GM21717 (cell line): ENCODE measurements around the gene DGKH.
"Not testable (repeated sequence)": the region's sequence is repeated elsewhere in the genome, so short reads cannot be mapped to it uniquely, and the experiment has no call there.

Source experiments
- ATAC-seq: cut with Tn5 transposase; IDR thresholded peaks from one replicate; pipeline ENCODE4 v1.9.1; 2021; ENCODE audit warnings: mild to moderate bottlenecking, moderate library complexity; ENCODE audit not compliant: unreplicated experiment

DGKH gene

GRCh38 chr13:42163338-42163737 lies 114.9 kb downstream of the DGKH start:
- not testable (repeated sequence) for ATAC-seq

- ATAC-seq, result not testable (repeated sequence)
Measured at GRCh38 chr13:42163910-42164309, 115.5 kb downstream of the DGKH start.

- ATAC-seq, result no peak
Measured at GRCh38 chr13:42164557-42165125, 116.2 kb downstream of the DGKH start.

- no peak for ATAC-seq
Measured at GRCh38 chr13:42168496-42168895, 120.0 kb downstream of the DGKH start.

- ATAC-seq, result no peak
Measured at GRCh38 chr13:42170029-42170428, 121.6 kb downstream of the DGKH start.

- ATAC-seq, result no peak
Measured at GRCh38 chr13:42173789-42174343, 125.4 kb downstream of the DGKH start.

GRCh38 chr13:42174344-42175162 lies 126.1 kb downstream of the DGKH start:
- no peak for ATAC-seq

- ATAC-seq, result no peak
Measured at GRCh38 chr13:42176294-42176693, 127.8 kb downstream of the DGKH start.

- no peak for ATAC-seq
Measured at GRCh38 chr13:42177189-42177588, 128.7 kb downstream of the DGKH start.

GRCh38 chr13:42181381-42181953 lies 133.0 kb downstream of the DGKH start:
- no peak for ATAC-seq

GRCh38 chr13:42189061-42189460 lies 140.6 kb downstream of the DGKH start:
- no peak for ATAC-seq

GRCh38 chr13:42190529-42190928 lies 142.1 kb downstream of the DGKH start:
- ATAC-seq, result no peak

GRCh38 chr13:42211704-42212464 lies 163.4 kb downstream of the DGKH start:
- no peak for ATAC-seq

- no peak for ATAC-seq
Measured at GRCh38 chr13:42214446-42214845, 166.0 kb downstream of the DGKH start.

GRCh38 chr13:42215578-42216421 lies 167.4 kb downstream of the DGKH start:
- no peak for ATAC-seq

- ATAC-seq, result no peak
Measured at GRCh38 chr13:42216422-42216735, 167.9 kb downstream of the DGKH start.

GRCh38 chr13:42218576-42218975 lies 170.1 kb downstream of the DGKH start:
- no peak for ATAC-seq

GRCh38 chr13:42219051-42219450 lies 170.6 kb downstream of the DGKH start:
- no peak for ATAC-seq

- no peak for ATAC-seq
Measured at GRCh38 chr13:42219876-42220275, 171.4 kb downstream of the DGKH start.

GRCh38 chr13:42221121-42221765 lies 172.8 kb downstream of the DGKH start:
- no peak for ATAC-seq
